MCF 10A (cell line): Measurements from ENCODE around the gene NTN1. TPM values are rescaled to one million over a fixed set of nuclear protein-coding genes. Genes with fewer than 3 reads are reported as not detected.
"Not testable (repeated sequence)": the region's sequence is repeated elsewhere in the genome, so short reads cannot be mapped to it uniquely, and the experiment has no call there.

ENCODE experiments used
- BruUV-seq: library from RNA; stranded (reverse); fragments of 400-500 nt; replicated peaks from 2 replicates; lab custom pipeline; 2021; lab: Mats Ljungman, UMichigan
- CTCF ChIA-PET: fragments of 300-600 bp; sonication (Branson Sonifier 250); formaldehyde crosslinking; extraction: SDS; loops from one replicate; lab custom pipeline; 2021; ENCODE audit warnings: antibody characterized with exemption, inconsistent platforms; lab: Yijun Ruan, JAX
- POLR2A ChIA-PET: fragments of 300-600, 350-650 bp; sonication (Branson Sonifier 250); formaldehyde crosslinking; extraction: SDS; loops from one replicate; lab custom pipeline; 2020; ENCODE audit warnings: antibody characterized with exemption, inconsistent platforms; lab: Yijun Ruan, JAX
- DNase-seq: peaks from one replicate; pipeline ENCODE4 v3.0.0-alpha.2; 2018; ENCODE audit not compliant: unreplicated experiment
- H3K27ac Mint-ChIP-seq: one replicate; pipeline ENCODE4 v1.8.0; 2022; ENCODE audit warnings: mild to moderate bottlenecking, low read depth, mixed read lengths; ENCODE audit not compliant: unreplicated experiment
- H3K27me3 Mint-ChIP-seq: one replicate; pipeline ENCODE4 v1.8.0; 2022; ENCODE audit warnings: mixed read lengths; ENCODE audit not compliant: insufficient read depth, unreplicated experiment
- H3K36me3 Mint-ChIP-seq: one replicate; pipeline ENCODE4 v1.8.0; 2022; ENCODE audit warnings: mild to moderate bottlenecking, moderate library complexity, mixed read lengths; ENCODE audit not compliant: insufficient read depth, unreplicated experiment
- H3K4me1 Mint-ChIP-seq: one replicate; pipeline ENCODE4 v1.8.0; 2022; ENCODE audit warnings: mixed read lengths; ENCODE audit not compliant: insufficient read depth, unreplicated experiment
- H3K4me3 Mint-ChIP-seq: one replicate; pipeline ENCODE4 v1.8.0; 2022; ENCODE audit warnings: mild to moderate bottlenecking, moderate library complexity, mixed read lengths; ENCODE audit not compliant: unreplicated experiment
- H3K9me3 Mint-ChIP-seq: one replicate; pipeline ENCODE4 v1.8.0; 2022; ENCODE audit warnings: mixed read lengths; ENCODE audit not compliant: unreplicated experiment
- CTCF ChIP-seq: fragments of 200-600 bp; IDR thresholded peaks from one replicate; pipeline ENCODE4 v1.8.0; 2022; ENCODE audit warnings: antibody characterized with exemption, mild to moderate bottlenecking; ENCODE audit not compliant: unreplicated experiment
- intact Hi-C: fragments of 100-400 bp; cut with micrococcal nuclease; formaldehyde crosslinking; loops from 2 replicates; pipeline ENCODE4 v1.14.1; 2022
- total RNA-seq: library from RNA; stranded (reverse); gene quantifications from 2 replicates; pipeline ENCODE4 v1.2.3, GENCODE V29; 2022

Gene NTN1
- total RNA-seq, 1 experiment from 2014 or later: 0.23 TPM

GRCh38 chr17:9148905-9149525 lies 127.7 kb downstream of the NTN1 start:
- Mint-ChIP-seq H3K4me3 (no peak overlapping the region), H3K4me1 (no peaks in the 10 kb centered on the region), H3K27ac (no peak overlapping the region), H3K27me3 (no peaks in the 10 kb centered on the region), H3K36me3 (no peaks in the 10 kb centered on the region), H3K9me3 (no peaks in the 10 kb centered on the region)
- CTCF ChIA-PET: no interaction called here
- no peak for TF ChIP-seq CTCF
- intact Hi-C loops: no loop called here
- DNase-seq: no peak
- POLR2A ChIA-PET: no interaction called here
- no TSS peak for BruUV-seq

GRCh38 chr17:9150446-9151090 lies 129.3 kb downstream of the NTN1 start:
- H3K27me3 Mint-ChIP-seq: no peaks in the 10 kb centered on the region
- H3K9me3 Mint-ChIP-seq: no peaks in the 10 kb centered on the region
- no peak for TF ChIP-seq CTCF
- ChIA-PET CTCF (no interaction called here), POLR2A (no interaction called here)
- no TSS peak for BruUV-seq
- no peak for DNase-seq
- H3K36me3 Mint-ChIP-seq: no peaks in the 10 kb centered on the region
- no peak overlapping the region for H3K27ac Mint-ChIP-seq
- intact Hi-C loops: no loop called here
- no peaks in the 10 kb centered on the region for H3K4me1 Mint-ChIP-seq
- H3K4me3 Mint-ChIP-seq: no peak overlapping the region

- TF ChIP-seq CTCF: no peak
- Mint-ChIP-seq H3K27me3 (no peaks in the 10 kb centered on the region), H3K27ac (no peak overlapping the region), H3K4me3 (no peak overlapping the region), H3K4me1 (no peaks in the 10 kb centered on the region), H3K9me3 (no peaks in the 10 kb centered on the region), H3K36me3 (no peaks in the 10 kb centered on the region)
- intact Hi-C loops: no loop called here
- no peak for DNase-seq
- ChIA-PET CTCF (no interaction called here), POLR2A (no interaction called here)
- BruUV-seq: no TSS peak
Measured at GRCh38 chr17:9151091-9151490, 129.8 kb downstream of the NTN1 start.

GRCh38 chr17:9151740-9152139 lies 130.4 kb downstream of the NTN1 start:
- CTCF ChIA-PET: interaction anchor here (0.6 kb wide), 1 partner anchor 828 kb away, joined by 3 read pairs; no protein-coding TSS in a partner anchor
- intact Hi-C loops, H3K9me3 Mint-ChIP-seq, DNase-seq, BruUV-seq, H3K27me3 Mint-ChIP-seq, H3K27ac Mint-ChIP-seq, H3K4me3 Mint-ChIP-seq, POLR2A ChIA-PET, H3K4me1 Mint-ChIP-seq, H3K36me3 Mint-ChIP-seq: not testable (repeated sequence)
